ENCODE results near the gene THAP8.

The THAP8 gene

GRCh38 chr19:35992907-35993765 is 60.9 kb downstream of the THAP8 start:
- DNase-seq = no peak

- DNase-seq = no peak
Measured at GRCh38 chr19:35991731-35992450, 62.2 kb downstream of the THAP8 start.

GRCh38 chr19:35990771-35991730 is 63.0 kb downstream of the THAP8 start:
- DNase-seq = no peak

- DNase-seq = no peak
Measured at GRCh38 chr19:35990156-35990555, 63.9 kb downstream of the THAP8 start.

- DNase-seq = no peak
Measured at GRCh38 chr19:35988824-35989223, 65.3 kb downstream of the THAP8 start.

GRCh38 chr19:35987571-35987896 is 66.6 kb downstream of the THAP8 start:
- no peak for DNase-seq

GRCh38 chr19:35986664-35987570 is 67.2 kb downstream of the THAP8 start:
- no peak for DNase-seq

GRCh38 chr19:35986111-35986510 is 68.0 kb downstream of the THAP8 start:
- DNase-seq = no peak
